Right ventricle myocardium inferior (tissue), 1 donor: ENCODE measurements around the gene ZNF618. TPM values are rescaled to one million over a fixed set of nuclear protein-coding genes. Genes with fewer than 3 reads are reported as not detected.

Experiments
- ATAC-seq: fragments of 200-7000 bp; cut with Tn5 transposase; one replicate; pipeline ENCODE4 v1.9.1; 2020; ENCODE audit warnings: mild to moderate bottlenecking, moderate library complexity
- DNase-seq: peaks from one replicate; pipeline ENCODE4 v3.0.0; 2021; ENCODE audit errors: missing footprints
- intact Hi-C: fragments of 100-400 bp; cut with DNase I; formaldehyde crosslinking; loops from one replicate; pipeline ENCODE4 v1.11.0; 2022
- total RNA-seq: library from RNA; stranded (reverse); fragmentation: NEBNext Ultra II Directional; extraction: Animal tissue kit (Norgen Biotek cat#: 25700); gene quantifications from one replicate; pipeline ENCODE4 v1.2.1, GENCODE V29; 2021
- donor health status: DM: no; HTN: yes; CAD: no; lungs with severe emphysema.

ZNF618 gene
- total RNA-seq, 1 donor from 2014 or later = 1.6 TPM

DNA sequence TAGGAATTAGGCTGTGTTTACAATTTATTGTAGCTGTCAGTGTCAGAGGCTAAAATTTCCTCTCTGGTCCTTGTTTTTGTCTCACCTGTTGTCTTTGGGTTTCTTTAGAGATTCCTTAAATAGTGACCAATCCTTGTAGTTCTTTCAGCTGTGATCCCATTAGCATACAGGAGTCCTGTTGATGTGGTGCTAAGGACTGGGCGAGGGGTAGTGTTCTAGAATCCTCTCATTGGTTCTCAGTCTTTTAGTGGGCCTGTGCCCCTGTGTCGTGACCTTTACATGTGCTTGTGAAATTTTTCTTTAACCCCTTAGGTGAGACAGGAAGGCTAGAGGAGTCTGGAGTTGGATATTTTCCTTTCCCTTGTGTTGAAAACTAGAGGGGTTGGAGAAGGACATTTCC, 51.2 kb downstream of the ZNF618 start:
- intact Hi-C loops = no loop called here
- DNase-seq = no peak
- no peak for ATAC-seq

DNA sequence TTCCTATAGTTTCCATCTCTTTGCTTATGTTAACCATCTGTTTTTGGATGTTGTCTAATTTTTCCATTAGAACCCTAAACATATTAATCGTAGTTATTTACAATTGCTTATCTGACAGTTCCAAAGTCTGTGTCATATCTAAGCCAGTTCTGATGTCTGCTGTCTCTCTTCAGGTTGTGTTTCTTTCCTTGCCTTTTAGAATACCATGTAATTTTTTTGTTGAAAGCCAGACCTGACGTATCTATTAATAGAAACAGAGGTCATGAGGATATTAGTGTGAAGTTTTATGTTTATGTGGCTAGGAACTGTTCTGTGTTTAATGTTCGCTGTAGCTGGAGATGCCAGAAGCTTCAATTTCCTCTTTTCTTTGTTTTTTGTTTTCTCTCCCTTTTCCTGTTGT, 52.2 kb downstream of the ZNF618 start:
- intact Hi-C loops = no loop called here
- no peak for ATAC-seq

DNA sequence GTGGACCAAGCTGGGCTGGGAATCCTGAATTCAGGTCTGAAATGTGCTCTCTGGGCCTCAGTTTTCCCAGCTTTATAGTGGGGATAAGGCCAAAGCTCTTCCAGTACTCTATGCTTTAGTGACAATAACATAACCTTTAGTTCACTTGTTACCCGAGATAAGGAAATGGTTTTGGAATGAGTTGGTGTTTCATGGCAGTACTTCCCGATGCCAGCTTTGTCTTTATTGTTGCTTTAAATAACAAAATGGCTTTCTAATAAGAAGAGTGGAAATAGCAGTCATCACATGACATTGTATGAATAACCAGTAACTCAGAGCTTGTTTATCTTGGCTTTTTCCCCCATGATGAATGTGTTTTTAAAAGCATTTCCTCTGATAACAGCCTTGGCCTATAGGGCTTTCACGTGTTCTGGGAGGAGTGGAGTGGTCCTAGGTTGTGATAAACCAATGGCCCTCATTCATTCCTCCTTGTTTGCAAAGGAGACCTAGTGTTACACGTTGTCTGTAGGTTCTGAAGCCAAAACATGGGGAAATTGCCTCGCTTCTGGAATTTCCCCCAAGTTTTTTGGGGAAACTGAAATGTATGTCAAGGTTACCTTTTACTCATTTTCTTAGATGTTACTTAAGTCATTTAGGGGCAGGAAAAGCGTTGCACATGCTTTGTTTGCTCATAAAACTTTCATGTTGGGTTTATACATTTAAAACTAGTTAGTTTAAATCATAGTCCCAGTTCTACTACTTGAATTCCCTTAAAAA, 53.7 kb downstream of the ZNF618 start:
- ATAC-seq = no peak

More for the DNA sequence above, 52.2 kb downstream of the ZNF618 start:
- DNase-seq = no peak

DNA sequence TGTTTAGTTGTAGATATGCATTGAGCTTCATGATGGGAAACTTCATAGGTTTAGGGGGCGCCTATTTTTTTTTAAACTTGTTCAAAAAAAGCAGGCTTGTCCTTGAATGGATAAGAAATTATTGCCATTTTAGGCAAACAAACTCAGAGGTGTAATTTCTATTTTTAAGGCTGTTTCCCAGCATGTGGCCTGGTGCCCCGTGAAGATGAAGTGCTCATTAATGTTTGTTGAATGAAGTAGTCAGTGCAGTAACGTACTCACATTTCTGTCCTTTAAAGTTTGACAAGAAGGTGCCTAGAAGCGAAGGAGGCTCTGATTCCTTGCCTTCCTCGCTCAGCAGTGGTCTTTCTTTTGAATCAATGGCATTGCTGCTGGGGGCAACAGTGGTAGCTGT, 54.3 kb downstream of the ZNF618 start:
- ATAC-seq (no peak), DNase-seq (no peak)
- intact Hi-C loops = no loop called here

More for the DNA sequence above, 53.7 kb downstream of the ZNF618 start:
- intact Hi-C loops = no loop called here
- DNase-seq = no peak

DNA sequence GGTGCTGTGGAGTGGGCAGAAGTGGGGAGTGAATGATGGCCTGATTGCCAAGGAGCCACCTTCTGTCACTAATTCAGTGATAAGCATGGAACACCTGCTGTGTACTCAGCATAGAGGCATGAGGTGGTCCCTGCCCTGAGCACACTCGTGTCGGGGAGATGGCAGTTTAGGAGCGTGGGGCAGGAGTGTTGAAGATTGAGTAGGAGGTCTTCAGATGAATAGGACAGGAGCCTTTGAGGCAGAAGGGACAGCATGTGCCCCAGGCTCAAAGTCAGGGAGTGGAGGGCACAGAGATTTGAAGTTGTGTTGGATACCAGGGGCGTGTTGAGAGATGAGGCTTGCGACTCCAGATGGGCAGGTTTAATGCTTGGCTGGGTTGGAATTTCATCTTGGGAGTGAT, 55.0 kb downstream of the ZNF618 start:
- ATAC-seq = no peak
- no peak for DNase-seq
- intact Hi-C loops = no loop called here

DNA sequence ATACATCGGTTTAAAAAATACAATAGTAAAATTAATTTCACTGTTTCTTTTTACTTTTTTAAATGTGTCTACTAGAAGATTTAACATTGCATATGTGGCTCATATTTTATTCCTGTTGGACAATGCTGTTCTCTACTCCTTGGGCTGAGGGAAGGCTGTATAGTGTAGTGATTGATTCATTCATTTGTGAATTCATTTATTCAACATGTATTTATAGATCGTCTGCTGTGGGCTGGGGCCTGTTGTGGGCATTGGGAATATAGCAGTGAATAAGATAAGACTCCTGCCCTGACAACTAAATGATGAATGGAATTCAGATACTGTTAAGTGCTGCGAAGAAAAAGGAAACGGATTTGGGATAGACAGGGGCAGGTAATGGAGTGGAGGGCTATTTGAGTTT, 55.7 kb downstream of the ZNF618 start:
- DNase-seq (no peak), ATAC-seq (no peak)
- intact Hi-C loops = no loop called here

DNA sequence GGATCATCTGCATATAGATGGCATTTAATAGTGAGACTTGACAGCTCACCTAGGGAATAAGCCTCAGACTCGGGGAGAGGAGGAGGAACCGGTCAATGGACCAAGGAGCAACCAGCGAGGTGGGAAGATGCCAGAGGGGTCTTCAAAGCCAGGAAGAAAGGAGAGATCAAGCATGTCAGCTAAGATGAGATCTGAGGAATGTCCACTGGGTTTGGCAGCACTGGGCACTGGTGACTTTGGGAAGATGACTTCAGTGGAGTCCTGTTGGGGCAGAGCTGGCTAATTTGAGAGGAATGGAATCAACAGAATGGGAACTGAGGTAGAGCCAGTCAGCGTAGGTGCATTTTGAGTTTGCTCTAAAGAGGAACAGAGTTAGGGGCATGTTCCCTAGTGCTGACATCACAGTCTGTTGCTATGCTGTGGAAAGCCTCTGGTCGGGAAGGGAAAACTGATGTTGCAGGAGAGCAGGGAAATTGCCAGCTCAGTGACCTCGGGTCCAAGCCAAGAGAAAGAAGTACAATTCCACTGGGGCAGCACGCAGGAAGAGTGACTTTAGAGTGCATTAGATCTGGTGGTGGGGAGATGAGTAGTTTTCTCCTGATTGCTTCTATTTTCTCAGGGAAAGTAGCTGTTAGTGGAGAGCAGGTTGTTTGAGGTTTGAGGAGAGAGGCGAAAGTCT, 56.9 kb downstream of the ZNF618 start:
- intact Hi-C loops = no loop called here
- DNase-seq = no peak

DNA sequence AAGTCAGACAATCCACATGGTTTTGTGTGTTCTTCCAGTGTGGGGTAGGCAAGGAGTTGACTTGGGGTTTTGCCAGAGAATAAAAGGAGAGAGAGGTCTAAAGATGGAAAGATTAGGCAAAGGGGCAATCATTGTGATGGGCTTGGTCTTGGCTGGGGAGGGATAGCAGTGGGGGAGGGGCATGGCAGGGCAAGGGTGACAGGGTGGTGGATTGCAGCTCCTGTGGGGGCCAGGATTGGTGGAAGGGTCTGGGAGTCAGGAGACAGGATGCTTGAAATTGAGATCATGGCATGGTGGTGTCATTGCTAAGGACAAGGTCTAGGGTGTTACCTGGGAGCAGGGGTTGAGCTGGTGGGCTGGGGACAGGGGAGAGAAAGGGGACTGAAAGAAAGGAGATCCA, 57.6 kb downstream of the ZNF618 start:
- ATAC-seq (no peak), DNase-seq (no peak)
- intact Hi-C loops = no loop called here

More for the DNA sequence above, 56.9 kb downstream of the ZNF618 start:
- ATAC-seq = peak; percentile 18

DNA sequence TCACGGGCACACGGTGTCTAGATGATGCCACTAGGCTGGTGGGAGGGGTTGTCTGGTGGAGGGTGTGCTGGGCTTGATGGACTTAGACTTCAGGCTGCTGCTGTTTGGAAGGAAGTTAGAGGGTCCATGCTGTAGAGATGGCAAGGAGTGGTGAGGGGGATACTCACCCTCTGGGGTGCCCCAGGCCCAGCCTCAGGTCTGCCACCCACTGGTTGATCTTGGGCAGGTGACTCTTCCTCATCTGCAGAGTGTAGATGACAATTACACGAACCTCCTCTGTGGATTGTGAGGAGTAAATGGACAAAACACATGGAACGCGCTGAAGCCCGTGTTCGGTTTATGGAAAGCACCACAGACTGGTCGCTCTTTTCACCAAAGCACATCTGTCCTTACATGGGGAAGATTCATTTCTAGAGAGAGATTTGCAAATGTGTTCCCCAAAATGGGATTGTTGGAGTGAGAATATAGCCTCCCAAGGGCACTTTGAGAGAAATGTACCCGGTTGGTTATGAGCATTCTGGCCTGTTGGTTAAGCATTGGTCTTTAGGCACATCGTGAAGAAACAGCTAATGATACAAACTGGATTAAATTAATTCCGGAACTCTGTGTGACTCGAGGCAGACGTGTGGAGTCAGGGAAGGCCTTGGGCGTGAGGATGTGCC, 58.2 kb downstream of the ZNF618 start:
- intact Hi-C loops = no loop called here
- ATAC-seq (no peak), DNase-seq (no peak)

DNA sequence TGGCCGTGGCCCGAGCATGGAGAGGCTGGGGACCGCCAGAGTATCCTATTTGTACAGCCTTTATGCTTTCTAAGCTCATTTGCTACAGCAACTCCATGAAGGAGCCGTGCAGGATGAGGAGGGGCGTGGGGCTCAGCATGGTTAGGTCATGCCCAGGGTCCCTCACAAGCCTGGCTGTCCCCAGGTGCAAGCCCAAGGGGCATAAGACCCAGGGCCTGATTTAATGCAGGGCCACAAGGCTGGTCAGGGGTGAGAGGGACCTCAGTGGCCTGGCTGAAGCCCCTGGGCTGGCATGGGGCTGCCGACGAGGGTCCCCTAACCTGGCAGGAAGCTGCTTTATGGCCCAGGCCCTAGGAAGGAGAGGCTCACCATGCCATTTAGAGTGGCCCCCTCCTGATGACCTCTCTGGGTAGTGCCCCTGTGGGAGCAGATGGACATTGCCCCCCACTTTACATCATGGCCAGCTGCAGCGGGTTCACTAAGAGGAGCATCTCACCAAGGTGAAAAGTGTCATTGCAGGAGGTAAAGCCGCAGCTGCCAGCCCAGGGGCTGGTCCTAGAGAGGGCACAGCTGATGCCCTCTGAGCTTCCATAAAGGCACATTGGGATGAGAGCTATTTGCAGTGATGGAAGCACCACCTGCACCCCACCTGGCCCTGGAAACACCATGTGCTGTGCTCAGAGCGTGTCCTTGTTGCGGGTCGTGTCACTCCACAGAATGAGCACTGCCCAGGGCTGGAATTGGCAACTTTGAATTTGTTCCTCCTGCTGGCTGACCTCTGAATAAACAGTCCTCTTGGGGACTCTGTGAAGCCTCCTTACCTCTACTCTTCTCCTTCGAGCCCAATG, 58.9 kb downstream of the ZNF618 start:
- ATAC-seq = no peak
- intact Hi-C loops = no loop called here
- no peak for DNase-seq

DNA sequence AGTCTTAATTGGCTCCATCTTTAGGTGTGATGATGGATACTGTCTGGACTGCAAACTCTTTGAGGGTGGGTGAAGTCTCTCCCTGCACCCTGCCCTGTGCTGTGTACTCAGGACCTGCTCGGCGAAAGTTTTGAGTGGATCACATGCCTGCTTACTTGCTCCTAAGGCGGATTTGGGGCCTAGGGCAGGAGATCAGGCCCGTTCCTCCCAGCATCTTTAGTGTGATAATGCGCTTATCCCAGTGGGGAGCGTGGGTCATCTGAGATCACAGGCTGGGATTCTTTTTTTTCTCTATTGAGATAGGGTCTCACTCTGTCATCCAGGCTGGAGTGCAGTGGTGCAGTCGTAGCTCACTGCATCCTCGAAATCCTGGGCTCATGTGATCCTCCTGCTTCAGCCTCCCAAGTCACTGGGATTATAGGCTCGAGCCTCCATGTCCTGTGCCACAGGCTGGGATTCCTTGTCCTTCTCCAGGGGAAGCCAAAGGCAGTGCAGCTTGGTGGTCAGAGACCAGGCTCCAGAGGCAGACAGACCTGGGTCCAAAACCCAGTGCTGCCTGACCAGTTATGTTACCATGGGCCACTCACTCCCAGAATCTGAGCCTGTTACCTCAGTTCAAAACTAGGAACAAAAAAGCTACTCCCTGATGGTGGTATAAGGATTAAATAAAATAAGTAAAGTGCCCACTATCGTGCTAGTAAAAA, 59.7 kb downstream of the ZNF618 start:
- ATAC-seq = peak; percentile 24
- intact Hi-C loops = no loop called here
- no peak for DNase-seq

DNA sequence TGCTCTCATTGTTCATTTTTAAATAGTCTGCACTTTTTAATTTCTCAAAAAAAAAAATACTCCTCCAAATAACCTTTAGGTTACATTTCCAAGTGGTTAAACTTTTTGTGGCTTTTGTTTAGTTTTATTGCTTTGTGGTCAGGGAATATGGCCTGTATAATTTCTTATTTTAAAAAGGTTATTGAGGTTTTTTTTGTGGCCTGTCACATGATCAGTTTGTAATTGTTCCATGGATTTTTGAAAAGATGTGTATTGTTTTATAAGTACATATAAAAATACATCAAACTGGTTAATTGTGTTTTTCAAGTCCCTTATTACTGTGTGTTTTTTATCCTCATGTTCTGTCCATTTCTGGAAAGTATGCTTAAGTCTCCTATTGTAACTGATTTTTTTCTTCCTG, 64.0 kb downstream of the ZNF618 start:
- no peak for DNase-seq
- ATAC-seq = no peak
- intact Hi-C loops = no loop called here

DNA sequence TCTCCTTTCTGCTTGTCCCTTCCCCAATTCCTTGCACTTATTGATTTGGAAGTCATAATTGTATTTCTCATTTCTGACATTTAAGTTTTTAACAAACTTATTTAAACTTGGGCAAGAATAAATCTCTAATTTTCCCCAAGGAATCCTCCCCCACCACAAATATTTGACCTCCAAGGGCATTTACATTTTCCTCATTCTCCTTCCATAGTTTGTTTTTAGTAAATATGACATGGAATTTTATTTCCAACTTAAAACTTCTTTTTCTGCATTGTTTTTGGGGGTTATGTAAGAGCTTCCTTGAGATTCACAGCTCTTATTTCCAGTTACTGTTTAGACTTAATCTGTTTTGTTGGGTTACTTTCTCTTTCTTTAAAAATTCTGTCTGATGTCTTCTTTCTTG, 64.9 kb downstream of the ZNF618 start:
- intact Hi-C loops = no loop called here
- DNase-seq = no peak
- ATAC-seq = no peak

DNA sequence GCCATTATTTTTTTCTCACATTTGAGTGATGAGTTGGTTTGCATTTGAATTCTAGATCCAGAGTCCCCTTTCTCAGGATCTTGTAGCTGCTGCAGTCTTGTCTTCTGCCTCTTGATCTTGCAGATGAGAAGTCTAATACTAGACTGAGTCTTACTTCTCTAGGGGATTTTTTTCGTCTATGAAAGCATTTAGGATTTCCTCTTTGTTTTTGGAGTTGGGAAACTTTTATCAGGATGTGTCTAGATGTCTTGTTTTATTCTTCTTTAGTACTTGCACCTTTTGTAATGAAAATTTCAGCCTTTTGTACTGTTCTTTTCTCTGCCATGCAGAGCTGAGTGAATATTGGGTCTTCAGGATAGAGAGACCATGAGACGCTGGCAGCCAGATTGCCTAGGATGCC, 65.4 kb downstream of the ZNF618 start:
- intact Hi-C loops = no loop called here
- DNase-seq (no peak), ATAC-seq (no peak)

DNA sequence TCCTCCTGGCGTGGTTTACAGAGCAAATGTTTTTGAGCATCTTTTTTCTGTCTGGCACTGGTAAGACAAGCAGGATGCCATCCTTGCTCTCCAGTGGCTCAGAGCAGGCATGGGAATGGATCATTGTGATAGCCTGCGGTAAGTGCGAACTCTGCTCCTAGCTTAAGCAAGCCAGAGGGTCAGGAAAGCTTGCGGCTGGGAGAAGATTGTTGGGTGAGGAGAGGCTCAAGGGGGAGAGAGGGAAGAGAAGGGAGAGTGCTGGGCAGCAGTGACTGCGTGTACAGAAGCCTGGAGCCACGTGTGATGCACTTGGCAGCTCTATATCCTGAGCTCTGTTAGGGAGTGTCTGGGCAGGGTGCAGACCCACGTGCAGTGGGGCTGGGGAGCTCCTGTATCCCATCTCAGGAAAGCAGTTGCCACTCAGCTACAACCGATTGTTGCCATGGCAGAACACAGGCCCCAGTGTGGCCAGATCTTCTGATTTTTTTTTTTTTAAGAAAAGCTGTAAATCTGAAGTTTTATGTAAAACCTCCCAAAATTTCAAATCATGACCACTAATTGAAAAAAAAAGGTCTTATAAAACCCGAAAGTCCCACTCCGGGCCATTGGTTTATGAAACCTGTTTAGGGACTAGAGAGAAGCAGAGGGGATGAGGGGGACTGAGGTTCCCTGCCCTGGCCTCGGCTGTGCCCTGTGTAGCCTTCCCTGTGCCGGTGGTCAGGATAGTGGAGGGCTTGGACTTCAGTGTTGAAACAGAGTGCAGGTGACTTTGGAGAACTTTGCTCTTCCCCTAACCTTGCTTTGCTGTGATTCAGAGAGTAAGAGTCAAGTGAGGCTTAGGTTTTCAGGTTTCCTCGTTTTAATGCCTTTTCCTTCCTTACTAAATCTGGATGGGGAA, 67.3 kb downstream of the ZNF618 start:
- intact Hi-C loops = no loop called here
- ATAC-seq (peak; percentile 42), DNase-seq (no peak)

DNA sequence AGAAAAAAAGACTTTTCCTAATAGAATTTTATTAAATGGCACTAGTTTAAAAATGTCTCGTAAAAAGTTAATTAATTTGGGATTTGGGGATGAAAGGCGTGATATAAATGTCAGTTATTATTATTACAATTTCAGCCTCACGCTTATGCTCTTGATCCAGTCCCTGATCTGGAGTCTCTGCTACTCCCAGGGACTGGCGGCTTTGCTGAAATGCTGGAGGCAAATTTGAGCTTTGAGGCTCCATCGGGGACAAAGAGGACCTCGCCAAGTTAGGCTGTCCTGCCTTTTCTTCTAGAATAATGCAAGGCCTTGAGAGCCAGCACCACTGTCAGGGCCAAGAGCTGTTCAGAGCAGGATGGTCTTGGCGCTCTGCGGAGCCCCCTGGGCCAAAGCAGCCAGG, 69.7 kb downstream of the ZNF618 start:
- DNase-seq = no peak
- no peak for ATAC-seq

DNA sequence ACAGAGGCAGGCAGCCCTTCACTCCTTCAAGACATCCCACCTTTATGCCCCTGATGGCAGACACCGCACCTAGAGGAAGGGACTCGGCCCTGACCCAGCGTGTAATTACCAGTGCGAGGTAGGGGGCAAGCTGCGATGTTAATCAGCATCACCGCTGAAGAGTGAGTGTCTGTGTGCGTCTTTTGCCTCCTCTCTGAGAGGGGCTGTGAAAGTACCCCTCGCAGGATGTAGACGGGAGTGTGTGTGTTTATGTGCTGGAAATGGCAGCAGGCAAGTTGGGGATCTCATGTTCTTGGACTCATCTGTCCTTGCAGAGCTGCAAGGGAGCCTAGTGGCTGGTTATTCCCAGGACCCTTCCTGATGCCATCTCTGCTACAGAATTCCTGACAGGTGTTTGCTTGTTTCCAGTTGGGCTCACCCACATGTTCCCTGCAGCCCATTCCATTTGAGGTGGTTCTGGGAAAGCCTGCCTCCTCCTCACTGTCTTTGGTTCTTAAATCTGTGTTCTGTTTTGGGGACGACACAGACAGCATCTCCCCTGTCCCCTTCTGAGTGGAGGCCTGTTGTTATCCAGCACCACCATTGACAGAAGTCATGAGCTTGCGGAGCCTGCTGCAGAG, 70.5 kb downstream of the ZNF618 start:
- DNase-seq (no peak), ATAC-seq (no peak)
- intact Hi-C loops = no loop called here

More for the DNA sequence above, 69.7 kb downstream of the ZNF618 start:
- intact Hi-C loops = no loop called here
